Smooth muscle cell (in vitro differentiated cells): ENCODE data around the gene ANKRD28. TPM values are rescaled to one million over a fixed set of nuclear protein-coding genes. Genes with fewer than 3 reads are reported as not detected.
A peak's percentile ranks its signal among the peaks of the same experiment; 100 is the strongest.

Experiments used
- DNase-seq: peaks from one replicate; lab custom pipeline; 2025; ENCODE audit not compliant: unreplicated experiment; lab: John Stamatoyannopoulos, UW
- H2AFZ ChIP-seq: fragments of 200-600 bp; sonication (generic); 2 replicates; pipeline ENCODE4 v1.6.0; 2016; ENCODE audit warnings: antibody characterized with exemption, low read depth, mild to moderate bottlenecking
- H3F3A ChIP-seq: fragments of 200-600 bp; sonication (generic); 2 replicates; pipeline ENCODE4 v1.6.0; 2017; ENCODE audit warnings: antibody characterized with exemption, low read depth
- H3K27ac ChIP-seq: fragments of 200-600 bp; sonication (generic); 2 replicates; pipeline ENCODE4 v1.5.1; 2016; ENCODE audit warnings: low read depth, mild to moderate bottlenecking
- H3K27me3 ChIP-seq: fragments of 200-600 bp; sonication (generic); 2 replicates; pipeline ENCODE4 v1.6.1; 2016; ENCODE audit warnings: low read depth, mild to moderate bottlenecking
- H3K36me3 ChIP-seq: fragments of 200-600 bp; sonication (generic); 2 replicates; pipeline ENCODE4 v1.5.1; 2016; ENCODE audit warnings: low read depth
- H3K4me1 ChIP-seq: fragments of 200-600 bp; sonication (generic); 2 replicates; pipeline ENCODE4 v1.5.1; 2016; ENCODE audit warnings: low read depth
- H3K4me2 ChIP-seq: fragments of 200-600 bp; sonication (generic); 2 replicates; pipeline ENCODE4 v1.6.0; 2016; ENCODE audit warnings: mild to moderate bottlenecking
- H3K4me3 ChIP-seq: fragments of 200-600 bp; sonication (generic); 2 replicates; pipeline ENCODE4 v1.5.1; 2016; ENCODE audit warnings: mild to moderate bottlenecking
- H3K79me2 ChIP-seq: fragments of 200-600 bp; sonication (generic); 2 replicates; pipeline ENCODE4 v1.6.0; 2016; ENCODE audit warnings: low read depth, mild to moderate bottlenecking
- H3K9ac ChIP-seq: fragments of 200-600 bp; sonication (generic); 2 replicates; pipeline ENCODE4 v1.6.0; 2016; ENCODE audit warnings: low read depth
- H3K9me3 ChIP-seq: fragments of 200-600 bp; sonication (generic); replicated peaks from 2 replicates; pipeline ENCODE4 v1.5.1; 2016; ENCODE audit warnings: low read depth
- H4K20me1 ChIP-seq: fragments of 200-600 bp; sonication (generic); 2 replicates; pipeline ENCODE4 v1.6.0; 2016; ENCODE audit warnings: low read depth
- CTCF ChIP-seq: fragments of 200-600 bp; sonication (generic); IDR thresholded peaks from 2 replicates; pipeline ENCODE4 v1.5.1; 2017; ENCODE audit warnings: borderline replicate concordance, mild to moderate bottlenecking, antibody characterized with exemption; ENCODE audit not compliant: insufficient read depth, poor library complexity, severe bottlenecking
- WGBS: methylation state at CpG from one replicate; pipeline ENCODE4 v1.1.7; 2016; ENCODE audit warnings: low lambda C conversion rate; 5-methylcytosine and 5-hydroxymethylcytosine counted together
- polyA plus RNA-seq: library from polyadenylated mRNA; unstranded; fragments of >200 nt; fragmentation: Nextera tagmentation; extraction: Ambion mirVana; gene quantifications from 2 replicates; pipeline ENCODE4 v1.2.1, GENCODE V29; 2016
- total RNA-seq: library from RNA; depleted of rRNA; stranded (reverse); fragments of >200 nt; gene quantifications from 2 replicates; pipeline ENCODE4 v1.2.3, GENCODE V29; 2014

ANKRD28 gene
- total and polyA plus RNA-seq, 2 experiments from 2014 or later: 11.8 to 35.7 TPM

- Histone ChIP-seq H3K4me1 (no peaks in the 10 kb centered on the region), H3K9ac (no peak overlapping the region), H3K4me2 (no peak overlapping the region), H3K9me3 (no peaks in the 10 kb centered on the region), H4K20me1 (no peaks in the 10 kb centered on the region), H3K27ac (peak overlapping the region; percentile 36), H3F3A (no peaks in the 10 kb centered on the region), H2AFZ (no peak overlapping the region), H3K36me3 (peaks cover 3% of the 10 kb centered on the region), H3K27me3 (no peaks in the 10 kb centered on the region), H3K79me2 (no peaks in the 10 kb centered on the region), H3K4me3 (no peak overlapping the region)
- TF ChIP-seq CTCF: no peak
- WGBS: 38% methylated on average over 1 of the region's 1 CpG
- DNase-seq: no peak
Measured at GRCh38 chr3:15694628-15695027, 103.2 kb downstream of the ANKRD28 start.

- 6% methylated on average over 1 of the region's 1 CpG for WGBS
- no peaks in the 10 kb centered on the region for H3F3A ChIP-seq
- H3K79me2 ChIP-seq: no peaks in the 10 kb centered on the region
- peak; percentile 15 for TF ChIP-seq CTCF
- H3K27me3 ChIP-seq: no peaks in the 10 kb centered on the region
- H3K4me1 ChIP-seq: no peaks in the 10 kb centered on the region
- no peak overlapping the region for H3K4me3 ChIP-seq
- H3K9ac ChIP-seq: no peak overlapping the region
- no peaks in the 10 kb centered on the region for H4K20me1 ChIP-seq
- H3K4me2 ChIP-seq: no peak overlapping the region
- H3K36me3 ChIP-seq: peaks cover 9% of the 10 kb centered on the region
- H3K27ac ChIP-seq: no peak overlapping the region
- no peak overlapping the region for H2AFZ ChIP-seq
- DNase-seq: no peak
- H3K9me3 ChIP-seq: no peaks in the 10 kb centered on the region
Measured at GRCh38 chr3:15693355-15693754, 104.4 kb downstream of the ANKRD28 start.

- Histone ChIP-seq H3K9me3 (no peaks in the 10 kb centered on the region), H2AFZ (no peak overlapping the region), H3F3A (no peaks in the 10 kb centered on the region), H3K27ac (no peak overlapping the region), H3K79me2 (no peaks in the 10 kb centered on the region), H3K4me2 (no peak overlapping the region), H3K27me3 (no peaks in the 10 kb centered on the region), H4K20me1 (no peaks in the 10 kb centered on the region), H3K9ac (no peak overlapping the region), H3K4me3 (no peak overlapping the region), H3K4me1 (no peaks in the 10 kb centered on the region), H3K36me3 (peaks cover 9% of the 10 kb centered on the region)
- DNase-seq: no peak
- TF ChIP-seq CTCF: no peak
- WGBS: 96% methylated on average over 3 of the region's 5 CpGs
Measured at GRCh38 chr3:15690748-15691147, 107.0 kb downstream of the ANKRD28 start.

GRCh38 chr3:15690230-15690629 is 107.5 kb downstream of the ANKRD28 start:
- DNase-seq: no peak
- Histone ChIP-seq H3K27ac (no peak overlapping the region), H3K9ac (no peak overlapping the region), H3K9me3 (no peaks in the 10 kb centered on the region), H3K27me3 (no peaks in the 10 kb centered on the region), H4K20me1 (no peaks in the 10 kb centered on the region), H3K4me1 (no peaks in the 10 kb centered on the region), H3K36me3 (peaks cover 9% of the 10 kb centered on the region), H2AFZ (no peak overlapping the region), H3K4me3 (no peak overlapping the region), H3K79me2 (no peaks in the 10 kb centered on the region), H3F3A (no peaks in the 10 kb centered on the region), H3K4me2 (no peak overlapping the region)
- 96% methylated on average over 4 of the region's 4 CpGs for WGBS
- TF ChIP-seq CTCF: no peak
